NCI-H187 (cell line): ENCODE results near the gene AGBL4.

Experiments used
- DNase-seq, 2 experiments: peaks; one replicate each; lab custom pipeline; 2025; lab: John Stamatoyannopoulos, UW

AGBL4 gene

DNA sequence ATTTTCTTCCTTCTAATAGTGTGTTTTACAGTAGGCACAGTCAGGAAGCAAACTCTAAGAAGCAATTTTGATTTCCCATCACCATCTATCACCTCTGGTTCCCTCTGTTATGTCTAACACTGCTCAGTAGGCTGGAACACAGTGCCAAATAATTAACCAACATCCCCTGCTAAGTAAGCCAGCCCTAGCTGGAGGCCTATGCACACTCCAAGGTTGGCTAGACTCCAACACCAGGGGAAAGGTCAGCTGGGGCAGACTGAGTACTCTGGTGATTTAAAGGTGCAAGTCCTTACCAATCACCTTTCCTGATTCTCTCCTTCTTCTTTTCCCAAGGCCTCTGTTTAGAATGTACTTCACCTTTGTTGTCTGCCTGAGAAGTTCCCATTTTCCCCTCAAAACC lies 1200.6 kb downstream of the AGBL4 start:
- DNase-seq = no peak

DNA sequence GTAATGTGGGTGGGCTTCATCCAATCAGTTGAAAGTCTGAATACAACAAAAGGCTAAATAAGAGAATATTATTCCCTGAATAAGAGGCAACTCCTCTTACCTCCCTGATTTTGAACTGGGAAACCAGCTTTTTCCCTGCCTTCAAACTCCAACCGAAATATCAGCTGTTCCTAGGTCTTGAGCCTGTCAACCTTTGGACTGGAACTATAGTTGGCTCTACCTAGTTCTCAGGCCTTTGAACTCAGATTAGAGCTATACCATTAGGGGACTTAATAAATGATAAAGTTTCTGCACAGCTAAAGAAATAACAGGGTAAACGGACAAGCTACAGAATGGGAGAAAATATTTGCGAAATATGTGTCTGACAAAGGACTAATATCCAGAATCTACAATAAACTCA lies 1203.3 kb downstream of the AGBL4 start:
- no peak for DNase-seq

DNA sequence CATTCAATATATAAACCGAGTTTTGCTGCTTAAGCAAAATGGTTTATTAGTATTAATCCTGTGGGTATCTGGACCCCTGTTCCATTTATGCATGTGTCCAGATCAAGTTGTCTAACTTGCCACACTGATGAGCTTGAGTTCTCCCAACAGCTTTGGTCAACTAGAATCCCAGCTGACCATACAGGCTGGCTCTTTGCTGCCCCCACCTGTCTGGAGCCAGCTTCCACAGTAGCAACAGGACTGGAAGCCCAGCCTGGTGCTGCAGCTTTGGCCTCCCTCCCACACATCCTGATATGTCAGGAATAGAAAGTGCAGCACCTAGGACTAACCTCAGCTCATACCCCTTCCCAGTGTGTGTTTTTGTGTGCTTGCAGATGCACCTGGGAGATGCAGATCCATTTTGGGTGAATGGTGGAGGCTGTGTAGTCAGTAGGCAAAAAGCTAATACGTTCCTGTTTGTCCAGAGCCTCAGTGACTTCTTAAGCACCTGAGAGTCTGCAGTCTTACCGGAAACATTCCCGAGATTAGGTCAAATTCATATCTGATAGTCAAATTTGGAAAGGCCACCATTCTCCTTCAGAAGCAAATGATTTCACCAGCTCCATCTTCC lies 1206.1 kb downstream of the AGBL4 start:
- DNase-seq = no peak

DNA sequence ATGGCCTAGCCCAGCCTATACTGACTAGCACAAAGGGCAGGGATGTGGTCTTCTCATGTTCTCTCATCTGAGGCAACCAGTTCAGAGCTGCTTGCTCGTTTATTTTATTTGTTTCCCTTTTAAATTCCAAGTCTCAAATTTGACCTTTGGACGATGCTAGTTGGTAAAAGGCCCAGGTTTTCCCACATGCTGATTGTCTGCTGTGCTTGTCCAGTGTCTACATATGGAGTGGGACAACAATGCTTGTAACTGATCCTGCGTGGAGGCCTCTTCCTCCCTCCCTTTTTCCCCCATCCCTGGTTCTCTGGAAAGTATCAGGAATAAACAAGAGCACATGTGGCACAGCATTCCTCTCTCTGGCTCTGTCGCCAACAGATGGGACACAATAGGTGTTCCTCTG lies 1213.0 kb downstream of the AGBL4 start:
- DNase-seq = no peak

DNA sequence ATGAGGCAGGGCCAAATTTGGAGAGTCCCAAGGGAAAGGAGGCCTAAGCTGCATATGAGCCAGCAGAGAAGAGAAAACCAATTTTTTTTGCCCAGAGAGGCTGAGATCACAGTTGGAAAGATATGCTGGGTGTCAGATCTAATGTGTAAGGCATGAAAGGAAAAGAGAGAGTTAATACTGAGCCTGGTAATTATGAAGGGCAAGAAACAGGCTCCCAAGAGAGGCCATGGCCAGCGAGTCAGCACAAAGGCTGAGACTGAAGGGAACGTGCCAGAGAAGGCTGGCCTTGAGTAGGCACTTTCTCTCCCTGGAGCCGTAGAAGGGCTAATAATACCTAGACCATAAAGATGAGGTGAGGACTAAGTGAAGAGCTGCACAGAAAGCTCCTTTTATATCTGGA lies 1215.3 kb downstream of the AGBL4 start:
- no peak for DNase-seq

- no peak for DNase-seq
Observed at GRCh38 chr1:48807554-48808260, 1216.0 kb downstream of the AGBL4 start.

DNA sequence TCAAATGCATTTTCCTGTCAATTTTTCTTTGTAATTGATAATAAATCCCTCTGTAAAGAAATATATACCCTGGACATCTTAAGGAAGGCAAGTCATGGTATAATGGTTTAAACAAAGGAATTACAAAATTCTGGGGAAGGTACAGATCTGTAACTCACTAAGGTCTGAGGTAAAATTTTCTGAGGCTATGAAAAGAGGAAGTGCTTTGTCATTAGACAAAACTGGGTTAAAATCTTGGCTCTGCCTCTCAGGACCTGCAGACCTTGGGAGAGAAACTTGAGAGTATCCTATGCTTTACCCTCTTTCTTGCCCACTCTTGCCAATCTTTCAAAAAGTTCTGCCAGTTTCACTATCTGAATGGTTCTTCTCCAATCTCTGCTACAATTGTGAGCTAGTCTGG lies 1220.3 kb downstream of the AGBL4 start:
- no peak for DNase-seq

GRCh38 chr1:48794816-48795215 lies 1228.9 kb downstream of the AGBL4 start:
- DNase-seq = no peak

- no peak for DNase-seq
Observed at GRCh38 chr1:48793863-48794262, 1229.9 kb downstream of the AGBL4 start.

GRCh38 chr1:48792961-48793360 lies 1230.8 kb downstream of the AGBL4 start:
- no peak for DNase-seq

DNA sequence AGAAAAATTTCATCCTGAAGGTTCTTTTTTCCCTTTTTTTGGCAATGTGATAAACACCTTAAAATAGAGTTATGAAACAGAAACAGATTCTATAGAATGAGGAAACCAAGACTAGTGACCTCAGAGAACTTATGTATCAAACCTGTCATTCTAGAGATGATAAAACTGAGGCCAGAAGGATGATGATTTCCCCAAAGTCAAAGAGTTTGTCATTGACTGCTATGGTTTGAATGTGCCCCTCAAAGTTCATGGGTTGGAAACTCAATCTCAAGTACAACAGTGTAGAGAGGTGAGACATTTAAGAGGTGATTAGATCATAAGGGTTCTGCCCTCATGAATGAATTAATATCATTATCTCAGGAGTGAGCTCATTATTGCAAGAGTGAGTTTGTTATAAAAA lies 1233.4 kb downstream of the AGBL4 start:
- no peak for DNase-seq

- no peak for DNase-seq
Observed at GRCh38 chr1:48789903-48790302, 1233.9 kb downstream of the AGBL4 start.

DNA sequence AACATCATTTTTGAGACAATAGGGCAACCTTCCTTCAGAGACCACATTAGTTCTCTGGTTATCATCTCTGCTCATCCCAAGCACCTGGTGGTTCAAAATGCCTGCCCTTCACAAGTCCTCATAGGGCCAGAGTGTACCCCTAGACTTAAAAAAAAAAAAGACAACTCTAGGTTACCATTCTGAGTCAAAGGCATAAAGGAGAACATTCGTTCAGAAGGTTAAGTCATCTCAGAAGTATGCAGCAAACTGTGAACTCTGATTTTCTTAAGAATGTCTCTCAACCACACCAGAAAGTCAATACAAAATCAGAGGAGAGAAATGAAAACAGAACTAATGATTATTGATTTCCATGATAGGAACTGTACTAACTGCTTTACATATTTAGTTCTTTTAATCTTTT lies 1237.9 kb downstream of the AGBL4 start:
- no peak for DNase-seq

DNA sequence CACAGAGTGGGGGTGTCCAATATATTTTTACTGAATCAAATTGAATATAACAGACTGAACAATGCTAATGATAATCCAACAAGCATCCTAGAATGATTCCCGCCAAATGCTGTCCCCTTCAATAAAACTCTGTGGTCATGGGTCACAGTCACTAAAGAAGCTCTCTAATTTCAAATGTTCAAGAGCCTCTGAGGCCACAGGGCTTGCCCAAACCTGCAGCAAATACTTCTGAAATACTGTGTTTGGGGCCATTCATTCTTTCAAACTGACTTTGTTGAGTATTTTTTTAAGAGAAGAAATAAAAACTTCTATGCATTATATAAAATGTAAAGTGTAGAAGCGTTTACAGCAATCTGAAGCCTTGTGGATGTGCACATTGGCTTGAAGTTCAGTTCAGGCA lies 1239.5 kb downstream of the AGBL4 start:
- peak in 1 of 2 experiments; percentile 9 for DNase-seq

- DNase-seq = no peak
Observed at GRCh38 chr1:48777219-48777895, 1246.4 kb downstream of the AGBL4 start.

GRCh38 chr1:48776393-48777218 lies 1247.1 kb downstream of the AGBL4 start, which contains the start of gene BEND5:
Gene BEND5 (minus strand): TSS chr1:48776891. CDS start chr1:48776831, 60 bp downstream.
- DNase-seq = peak; percentile 51 to 67

- DNase-seq = no peak
Observed at GRCh38 chr1:48775831-48776392, 1247.8 kb downstream of the AGBL4 start.

- no peak for DNase-seq
Observed at GRCh38 chr1:48773133-48773532, 1250.6 kb downstream of the AGBL4 start.

DNA sequence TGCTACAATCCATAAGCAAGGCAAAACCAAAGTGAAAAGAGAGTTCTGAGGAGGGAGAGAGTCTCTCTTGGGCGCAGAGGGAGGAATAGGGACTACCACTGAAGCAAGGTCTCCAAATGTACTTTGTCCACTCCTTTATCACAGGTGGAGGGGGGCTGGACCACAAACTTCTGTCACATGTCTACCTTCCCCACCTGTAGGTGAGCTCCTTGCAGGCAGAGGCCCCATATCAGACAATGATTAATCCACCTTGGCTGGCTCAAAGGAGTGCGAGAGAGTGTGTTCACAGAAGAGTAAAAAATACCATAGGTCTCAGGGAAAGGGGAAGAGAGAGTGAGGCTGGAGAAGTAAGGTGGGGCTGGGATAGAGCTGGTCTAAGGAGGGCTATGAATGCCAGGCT lies 1251.5 kb downstream of the AGBL4 start:
- DNase-seq = no peak

GRCh38 chr1:48771561-48771960 lies 1252.2 kb downstream of the AGBL4 start:
- DNase-seq = no peak

DNA sequence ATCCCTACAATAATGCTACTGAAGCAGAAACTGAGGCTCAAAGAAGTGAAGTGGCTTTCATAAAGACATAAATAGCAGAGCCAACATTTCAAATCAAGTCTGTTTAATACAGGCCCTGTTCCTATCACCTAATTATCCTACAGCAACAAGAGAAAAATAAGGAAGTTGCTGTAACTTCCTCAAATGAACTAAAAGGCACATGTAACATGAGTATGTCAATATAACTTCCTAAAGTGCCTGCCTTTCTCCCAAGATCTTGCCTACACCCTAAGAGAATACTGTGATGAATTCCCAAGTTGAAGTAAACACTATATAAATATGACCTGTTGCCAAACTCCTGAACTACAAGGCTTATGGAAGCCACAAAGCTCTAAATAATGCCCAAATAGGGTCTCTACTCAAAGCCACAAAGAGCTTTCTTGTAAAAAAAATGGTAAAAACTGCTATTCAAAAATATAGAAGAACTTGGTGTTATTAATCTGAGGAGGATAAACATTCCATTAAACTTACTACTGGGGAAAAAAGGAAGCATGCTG lies 1255.7 kb downstream of the AGBL4 start:
- DNase-seq = no peak

DNA sequence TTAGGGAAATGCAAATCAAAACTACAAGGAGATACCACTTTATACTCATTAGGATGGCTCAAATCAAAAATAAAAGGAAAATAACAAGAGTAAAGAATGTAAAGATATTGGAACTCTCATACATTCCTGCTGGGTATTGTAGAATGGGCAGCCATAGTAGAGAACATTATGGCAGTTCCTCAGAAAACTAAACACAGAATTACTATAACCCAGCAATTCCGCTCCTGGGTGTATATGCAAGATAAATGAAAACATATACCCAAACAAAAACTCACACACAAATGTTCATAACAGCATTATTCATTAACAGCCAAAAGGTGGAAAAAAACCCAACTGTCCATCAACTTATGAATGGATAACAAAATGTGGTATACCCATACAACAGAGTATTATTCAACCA lies 1258.4 kb downstream of the AGBL4 start:
- DNase-seq = no peak
